KMS-11 (cell line): ENCODE measurements around the gene SLC25A48.

Experiments
- H2AFZ ChIP-seq: fragments of 200-600 bp; sonication (generic); 2 replicates; pipeline ENCODE4 v1.6.1; 2016; ENCODE audit warnings: antibody characterized with exemption, mixed run types, low read depth
- H3K27ac ChIP-seq: fragments of 200-600 bp; sonication (generic); 2 replicates; pipeline ENCODE4 v1.6.1; 2016; ENCODE audit warnings: mild to moderate bottlenecking, mixed run types
- H3K27me3 ChIP-seq: fragments of 200-600 bp; sonication (generic); 2 replicates; pipeline ENCODE4 v1.6.1; 2017; ENCODE audit warnings: mild to moderate bottlenecking, low read depth, mixed run types, moderate library complexity; ENCODE audit not compliant: insufficient read depth
- H3K36me3 ChIP-seq: fragments of 200-600 bp; sonication (generic); 2 replicates; pipeline ENCODE4 v1.6.1; 2017; ENCODE audit warnings: mild to moderate bottlenecking, mixed run types; ENCODE audit not compliant: insufficient read depth
- H3K4me1 ChIP-seq: fragments of 200-600 bp; sonication (generic); 2 replicates; pipeline ENCODE4 v1.6.1; 2016; ENCODE audit warnings: mild to moderate bottlenecking, low read depth, mixed run types; ENCODE audit not compliant: poor library complexity, severe bottlenecking
- H3K4me2 ChIP-seq: fragments of 200-600 bp; sonication (generic); 2 replicates; pipeline ENCODE4 v1.7.0; 2016; ENCODE audit warnings: mild to moderate bottlenecking, mixed run types
- H3K4me3 ChIP-seq: fragments of 200-600 bp; sonication (generic); IDR thresholded peaks from 2 replicates; pipeline ENCODE4 v1.6.1; 2017; ENCODE audit warnings: low read depth, low read length, mixed read lengths; ENCODE audit not compliant: insufficient read depth
- H3K79me2 ChIP-seq: fragments of 200-600 bp; sonication (generic); 2 replicates; pipeline ENCODE4 v1.6.1; 2016; ENCODE audit warnings: low read depth, mixed run types; ENCODE audit not compliant: insufficient read depth
- H3K9ac ChIP-seq: fragments of 200-600 bp; sonication (generic); 2 replicates; pipeline ENCODE4 v1.6.1; 2016; ENCODE audit warnings: mild to moderate bottlenecking, mixed run types
- H4K20me1 ChIP-seq: fragments of 200-600 bp; sonication (generic); 2 replicates; pipeline ENCODE4 v1.6.1; 2016; ENCODE audit warnings: mild to moderate bottlenecking, mixed run types; ENCODE audit not compliant: insufficient read depth
- TF ChIP-seq, protein P1 (sequence below): fragments of 200-600 bp; sonication (generic); conservative IDR thresholded peaks from 2 replicates; pipeline ENCODE4 v1.6.1; 2017; ENCODE audit warnings: low read depth, mild to moderate bottlenecking, antibody characterized with exemption, low read length, moderate library complexity, mixed read lengths

The SLC25A48 gene

DNA sequence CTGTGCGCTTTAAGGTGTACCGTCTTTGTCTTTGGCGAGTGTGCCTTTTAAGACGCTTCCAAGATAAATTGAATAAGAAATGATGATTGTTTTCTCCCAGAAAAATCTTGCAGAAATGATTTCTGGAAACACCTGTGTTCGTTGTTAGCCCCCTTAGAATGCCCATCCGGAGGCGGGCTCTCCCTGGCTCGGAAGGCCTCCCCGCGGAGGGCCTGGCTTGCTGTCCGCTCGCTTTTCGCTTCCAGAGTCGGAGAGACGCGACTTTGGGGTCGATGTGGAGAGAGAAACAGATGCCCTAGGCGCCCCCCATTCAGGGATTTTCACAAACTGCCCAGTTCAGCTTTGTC, 96.5 kb downstream of the SLC25A48 start:
- H3K9ac ChIP-seq: no peak overlapping the region
- H2AFZ ChIP-seq: no peak overlapping the region
- TF ChIP-seq, protein P1, sequence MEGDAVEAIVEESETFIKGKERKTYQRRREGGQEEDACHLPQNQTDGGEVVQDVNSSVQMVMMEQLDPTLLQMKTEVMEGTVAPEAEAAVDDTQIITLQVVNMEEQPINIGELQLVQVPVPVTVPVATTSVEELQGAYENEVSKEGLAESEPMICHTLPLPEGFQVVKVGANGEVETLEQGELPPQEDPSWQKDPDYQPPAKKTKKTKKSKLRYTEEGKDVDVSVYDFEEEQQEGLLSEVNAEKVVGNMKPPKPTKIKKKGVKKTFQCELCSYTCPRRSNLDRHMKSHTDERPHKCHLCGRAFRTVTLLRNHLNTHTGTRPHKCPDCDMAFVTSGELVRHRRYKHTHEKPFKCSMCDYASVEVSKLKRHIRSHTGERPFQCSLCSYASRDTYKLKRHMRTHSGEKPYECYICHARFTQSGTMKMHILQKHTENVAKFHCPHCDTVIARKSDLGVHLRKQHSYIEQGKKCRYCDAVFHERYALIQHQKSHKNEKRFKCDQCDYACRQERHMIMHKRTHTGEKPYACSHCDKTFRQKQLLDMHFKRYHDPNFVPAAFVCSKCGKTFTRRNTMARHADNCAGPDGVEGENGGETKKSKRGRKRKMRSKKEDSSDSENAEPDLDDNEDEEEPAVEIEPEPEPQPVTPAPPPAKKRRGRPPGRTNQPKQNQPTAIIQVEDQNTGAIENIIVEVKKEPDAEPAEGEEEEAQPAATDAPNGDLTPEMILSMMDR: no peak
- no peaks in the 10 kb centered on the region for H4K20me1 ChIP-seq
- H3K4me2 ChIP-seq: no peak overlapping the region
- no peak overlapping the region for H3K27ac ChIP-seq
- H3K79me2 ChIP-seq: no peaks in the 10 kb centered on the region
- peaks cover 9% of the 10 kb centered on the region for H3K4me1 ChIP-seq
- no peaks in the 10 kb centered on the region for H3K36me3 ChIP-seq
- H3K4me3 ChIP-seq: no peak overlapping the region
- H3K27me3 ChIP-seq: no peaks in the 10 kb centered on the region

DNA sequence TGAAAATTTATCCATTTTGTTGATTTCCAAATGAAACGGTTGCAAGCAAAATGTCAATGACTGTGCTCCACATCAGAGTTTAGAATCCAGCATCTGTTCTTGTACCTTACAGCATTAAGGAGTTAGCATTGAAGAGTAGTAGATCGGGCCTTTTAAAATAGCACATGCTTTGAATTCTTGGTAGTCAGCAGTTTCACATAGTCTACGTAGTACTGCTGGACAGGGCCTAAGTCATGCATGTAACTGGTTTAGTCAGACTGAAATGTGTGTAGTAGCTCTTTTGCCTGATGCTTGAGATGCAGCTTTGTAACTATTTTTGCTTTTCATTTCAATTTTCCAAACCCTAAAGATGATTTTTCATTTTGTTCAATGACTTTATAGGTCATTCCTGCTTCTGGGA, 100.5 kb downstream of the SLC25A48 start:
- H3K79me2 ChIP-seq: no peaks in the 10 kb centered on the region
- TF ChIP-seq, protein P1: no peak
- no peak overlapping the region for H3K27ac ChIP-seq
- no peak overlapping the region for H2AFZ ChIP-seq
- H3K9ac ChIP-seq: no peak overlapping the region; the same call in 1 of the 2 replicates
- no peak overlapping the region; the same call in 1 of the 2 replicates for H3K4me2 ChIP-seq
- no peaks in the 10 kb centered on the region for H3K36me3 ChIP-seq
- no peaks in the 10 kb centered on the region for H3K27me3 ChIP-seq
- peaks cover 9% of the 10 kb centered on the region for H3K4me1 ChIP-seq
- H4K20me1 ChIP-seq: no peaks in the 10 kb centered on the region
- H3K4me3 ChIP-seq: no peak overlapping the region

DNA sequence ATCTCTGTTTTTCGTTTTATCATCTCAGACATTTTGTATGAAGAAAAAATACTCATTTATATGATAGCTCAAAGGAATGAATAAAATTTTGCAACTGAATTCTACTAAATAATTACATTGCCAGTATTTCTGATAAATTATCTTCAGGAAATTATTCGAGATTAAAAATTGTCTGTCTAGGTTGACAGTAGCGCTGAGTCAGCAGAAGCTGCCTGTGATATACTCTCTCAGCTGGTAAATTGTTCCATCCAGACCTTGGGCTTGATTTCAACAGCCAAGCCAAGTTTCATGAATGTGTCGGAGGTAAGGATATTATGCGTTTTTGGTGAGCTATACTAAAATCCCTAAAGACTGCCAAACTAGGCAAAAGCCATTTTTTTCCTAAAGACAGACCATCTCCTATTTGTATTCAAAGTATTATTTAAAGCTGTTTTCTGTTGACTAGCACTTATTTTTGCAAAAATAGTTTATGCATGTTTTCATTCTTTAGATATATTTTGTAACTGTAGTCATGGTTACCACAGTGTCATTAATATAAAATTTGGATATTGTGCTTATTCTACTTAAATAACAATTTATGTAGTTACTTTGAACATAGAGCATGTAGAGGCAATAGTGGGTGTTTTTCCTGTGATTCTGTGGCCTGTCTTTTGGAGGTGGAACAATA, 102.9 kb downstream of the SLC25A48 start:
- H3K9ac ChIP-seq: no peak overlapping the region
- H3K4me1 ChIP-seq: peaks cover 9% of the 10 kb centered on the region
- no peak overlapping the region for H3K27ac ChIP-seq
- no peak overlapping the region for H3K4me2 ChIP-seq
- H2AFZ ChIP-seq: no peak overlapping the region
- no peaks in the 10 kb centered on the region for H3K79me2 ChIP-seq
- no peaks in the 10 kb centered on the region for H3K27me3 ChIP-seq
- no peaks in the 10 kb centered on the region for H3K36me3 ChIP-seq
- TF ChIP-seq, protein P1: no peak
- no peaks in the 10 kb centered on the region for H4K20me1 ChIP-seq
- H3K4me3 ChIP-seq: no peak overlapping the region
